DMS79 (cell line): ENCODE data around the gene RADX.

Source experiments
- DNase-seq: peaks from one replicate; lab custom pipeline; 2025; lab: John Stamatoyannopoulos, UW

RADX gene

GRCh38 chrX:106684207-106684606 lies 72.4 kb downstream of the RADX start:
- no peak for DNase-seq

- no peak for DNase-seq
These were observed 80.8 kb downstream of the RADX start for GRCh38 chrX:106692425-106693065.

- DNase-seq, result no peak
These were observed 84.7 kb downstream of the RADX start for GRCh38 chrX:106696502-106696901.

GRCh38 chrX:106698693-106699092 lies 86.9 kb downstream of the RADX start:
- no peak for DNase-seq

- DNase-seq, result no peak
These were observed 90.9 kb downstream of the RADX start for GRCh38 chrX:106702636-106703035.

GRCh38 chrX:106706466-106706865 lies 94.7 kb downstream of the RADX start:
- no peak for DNase-seq

- no peak for DNase-seq
These were observed 96.1 kb downstream of the RADX start for GRCh38 chrX:106707771-106708454.

GRCh38 chrX:106710771-106711170 lies 99.0 kb downstream of the RADX start:
- no peak for DNase-seq

- DNase-seq, result no peak
These were observed 99.6 kb downstream of the RADX start for GRCh38 chrX:106711375-106711774.

GRCh38 chrX:106716004-106716403 lies 104.2 kb downstream of the RADX start:
- no peak for DNase-seq

- no peak for DNase-seq
These were observed 104.7 kb downstream of the RADX start for GRCh38 chrX:106716463-106716862.

- DNase-seq, result no peak
These were observed 106.9 kb downstream of the RADX start for GRCh38 chrX:106718709-106719108.

- no peak for DNase-seq
These were observed 114.2 kb downstream of the RADX start for GRCh38 chrX:106725931-106726330.

GRCh38 chrX:106726485-106727437 lies 115.0 kb downstream of the RADX start, which contains the start of gene RNF128:
RNF128 (plus strand) TSS chrX:106726701; CDS start chrX:106726914, 213 bp downstream.
- no peak for DNase-seq

GRCh38 chrX:106728337-106728736 lies 116.6 kb downstream of the RADX start:
- no peak for DNase-seq
